ENCODE results near the gene LRRC71. TPM values are rescaled to one million over a fixed set of nuclear protein-coding genes. Genes with fewer than 3 reads are reported as not detected.

LRRC71 gene
- 0.05 to 0.23 TPM (median 0.17 TPM) in 5 replicates for total RNA-seq (2022; extraction: Qiagen RNA extraction)

GRCh38 chr1:156920233-156921052 lies at the start of gene LRRC71:
Gene LRRC71, plus strand, starts transcription at chr1:156920632. Its CDS starts 172 bp downstream, at chr1:156920804.

GRCh38 chr1:156893048-156893953 lies 27.1 kb upstream of the LRRC71 start, which contains the start of gene PEAR1:
Gene PEAR1, plus strand, starts transcription at chr1:156893718. Its CDS starts 10,209 bp downstream, at chr1:156903927.

Other genes starting within 250 kb of the LRRC71 start
- 1.0 to 1.5 TPM (median 1.2 TPM) in 5 replicates for gene NES, start 243.2 kb upstream of the LRRC71 start, total RNA-seq (2022; extraction: Qiagen RNA extraction)
- gene CRABP2, start 215.0 kb upstream of the LRRC71 start, total RNA-seq (2022; extraction: Qiagen RNA extraction), result 7.2 to 12.0 TPM (median 7.8 TPM) in 5 replicates
- gene METTL25B, start 192.2 kb upstream of the LRRC71 start, total RNA-seq (2022; extraction: Qiagen RNA extraction), result 22.7 to 26.6 TPM (median 25.3 TPM) in 5 replicates
- 37.3 to 57.8 TPM (median 43.3 TPM) in 5 replicates for gene ISG20L2, start 191.9 kb upstream of the LRRC71 start, total RNA-seq (2022; extraction: Qiagen RNA extraction)
- gene MRPL24, start 179.5 kb upstream of the LRRC71 start, total RNA-seq (2022; extraction: Qiagen RNA extraction), result 166 to 208 TPM (median 194 TPM) in 5 replicates
- gene HDGF, start 169.0 kb upstream of the LRRC71 start, total RNA-seq (2022; extraction: Qiagen RNA extraction), result 410 to 475 TPM (median 429 TPM) in 5 replicates
- 69.9 to 79.4 TPM (median 75.6 TPM) in 5 replicates for gene PRCC, start 153.1 kb upstream of the LRRC71 start, total RNA-seq (2022; extraction: Qiagen RNA extraction)
- 3.0 to 3.8 TPM (median 3.7 TPM) in 5 replicates for gene SH2D2A, start 103.8 kb upstream of the LRRC71 start, total RNA-seq (2022; extraction: Qiagen RNA extraction)
- gene INSRR, start 61.5 kb upstream of the LRRC71 start, total RNA-seq (2022; extraction: Qiagen RNA extraction), result not detected in 5 replicates
- gene NTRK1, start 59.8 kb upstream of the LRRC71 start, total RNA-seq (2022; extraction: Qiagen RNA extraction), result 0.09 to 0.25 TPM (median 0.18 TPM) in 5 replicates
- gene PEAR1, start 26.9 kb upstream of the LRRC71 start, total RNA-seq (2022; extraction: Qiagen RNA extraction), result 5.9 to 7.6 TPM (median 6.4 TPM) in 5 replicates
- 16.0 to 18.6 TPM (median 17.6 TPM) in 5 replicates for gene ARHGEF11, start 125.1 kb downstream of the LRRC71 start, total RNA-seq (2022; extraction: Qiagen RNA extraction)
- gene ETV3L, start 179.2 kb downstream of the LRRC71 start, total RNA-seq (2022; extraction: Qiagen RNA extraction), result not detected in 5 replicates
- 9.2 to 15.0 TPM (median 10.0 TPM) in 5 replicates for gene ETV3, start 217.8 kb downstream of the LRRC71 start, total RNA-seq (2022; extraction: Qiagen RNA extraction)